GM12878 (cell line): ENCODE data around the gene HAUS6. TPM values are rescaled to one million over a fixed set of nuclear protein-coding genes. Genes with fewer than 3 reads are reported as not detected.
"Not testable (repeated sequence)": the region's sequence is repeated elsewhere in the genome, so short reads cannot be mapped to it uniquely, and the experiment has no call there.

Experiments
- ATAC-seq: fragments of 200-7000 bp; cut with Tn5 transposase; 3 replicates; pipeline ENCODE4 v1.9.1; 2020; ENCODE audit warnings: mild to moderate bottlenecking, moderate library complexity
- BruUV-seq: library from RNA; stranded (reverse); fragments of 400-500 nt; replicated peaks from 2 replicates; lab custom pipeline; 2021; lab: Mats Ljungman, UMichigan
- CTCF ChIA-PET: fragments of 300-600 bp; sonication (Branson Sonifier 250); formaldehyde crosslinking; extraction: SDS; loops from one replicate; lab custom pipeline; 2021; ENCODE audit warnings: inconsistent platforms; lab: Yijun Ruan, JAX
- POLR2A ChIA-PET: fragments of 350-600 bp; formaldehyde crosslinking; extraction: SDS; loops from one replicate; lab custom pipeline; 2021; ENCODE audit warnings: inconsistent platforms; lab: Charles Lee
- RAD21 ChIA-PET: fragments of 300-600 bp; sonication (Branson Sonifier 250); formaldehyde crosslinking; loops from one replicate; lab custom pipeline; 2023; ENCODE audit warnings: antibody characterized with exemption; ENCODE audit not compliant: unreplicated experiment; lab: Charles Lee
- SMC1A ChIA-PET: fragments of 300-600 bp; sonication (Branson Sonifier 250); formaldehyde crosslinking; loops from one replicate; lab custom pipeline; 2023; ENCODE audit not compliant: unreplicated experiment, uncharacterized antibody; lab: Charles Lee
- DNase-seq: peaks from one replicate; pipeline ENCODE4 v3.0.0-alpha.2; 2011; ENCODE audit warnings: low read depth, low spot score
- FAIRE-seq: peaks from 3 replicates; lab custom pipeline; 2011; peaks lifted over from hg19 to GRCh38; lab: Jason Lieb, UNC
- H2AFZ ChIP-seq: 2 replicates; pipeline ENCODE4 v1.6.0; 2011; ENCODE audit warnings: low read depth, low read length, control low read depth; ENCODE audit not compliant: control insufficient read depth
- H3K27ac ChIP-seq: 2 replicates; pipeline ENCODE4 v1.5.1; 2011; ENCODE audit warnings: control low read depth; ENCODE audit not compliant: control insufficient read depth, insufficient read depth
- H3K27me3 ChIP-seq, 2 experiments: replicated peaks in 1 of 2; 2 replicates each; pipeline versions ENCODE4 v1.6.0 to v1.6.1; 2011; ENCODE audit warnings: low read length in 1 of 2; ENCODE audit not compliant: control insufficient read depth in 2 of 2, insufficient read depth in 2 of 2
- H3K36me3 ChIP-seq, 2 experiments: 2 replicates each; pipeline ENCODE4 v1.5.1; 2011; ENCODE audit warnings: low read length in 1 of 2; ENCODE audit not compliant: control insufficient read depth in 2 of 2, insufficient read depth in 2 of 2
- H3K4me1 ChIP-seq: 2 replicates; pipeline ENCODE4 v1.6.1; 2011; ENCODE audit warnings: mild to moderate bottlenecking, low read length, moderate library complexity, mixed read lengths; ENCODE audit not compliant: control insufficient read depth, insufficient read depth
- H3K4me2 ChIP-seq: 2 replicates; pipeline ENCODE4 v1.6.0; 2011; ENCODE audit warnings: control low read depth; ENCODE audit not compliant: control insufficient read depth, insufficient read depth
- H3K4me3 ChIP-seq: fragments of 200-600 bp; sonication (generic); 2 replicates; pipeline ENCODE4 v1.5.1; 2016
- H3K79me2 ChIP-seq: 2 replicates; pipeline ENCODE4 v1.6.0; 2011; ENCODE audit warnings: low read length; ENCODE audit not compliant: control insufficient read depth, insufficient read depth
- H3K9ac ChIP-seq: 2 replicates; pipeline ENCODE4 v1.8.0; 2011; ENCODE audit warnings: low read length, control low read depth, mixed read lengths; ENCODE audit not compliant: control insufficient read depth, insufficient read depth
- H3K9me3 ChIP-seq: replicated peaks from 3 replicates; pipeline ENCODE4 v1.5.1; 2011; ENCODE audit warnings: mild to moderate bottlenecking, low read length; ENCODE audit not compliant: control insufficient read depth, insufficient read depth
- H4K20me1 ChIP-seq: 2 replicates; pipeline ENCODE4 v1.6.0; 2011; ENCODE audit not compliant: control insufficient read depth, insufficient read depth
- BCL11A ChIP-seq: IDR thresholded peaks from 2 replicates; pipeline ENCODE4 v1.6.1; 2011; ENCODE audit warnings: low read depth, low read length
- IKZF2 ChIP-seq, 2 experiments: fragments of 450-650 bp; IDR thresholded peaks; 2 replicates each; pipeline ENCODE4 v1.6.1; 2017; ENCODE audit warnings: mild to moderate bottlenecking in 2 of 2, moderate library complexity in 2 of 2
- MEF2A ChIP-seq: IDR thresholded peaks from 2 replicates; pipeline ENCODE4 v1.6.1; 2011; ENCODE audit warnings: low read depth, mild to moderate bottlenecking, low read length, moderate library complexity; ENCODE audit not compliant: insufficient read depth
- MEF2B ChIP-seq: fragments of 450-650 bp; IDR thresholded peaks from 2 replicates; pipeline ENCODE4 v1.6.1; 2018; ENCODE audit warnings: mild to moderate bottlenecking, moderate library complexity; ENCODE audit not compliant: partially characterized antibody, poor library complexity, severe bottlenecking
- MTA2 ChIP-seq: fragments of 450-650 bp; IDR thresholded peaks from 2 replicates; pipeline ENCODE4 v1.6.1; 2016; ENCODE audit warnings: low read depth, mild to moderate bottlenecking, moderate library complexity
- MXI1 ChIP-seq: fragments of 150-350 bp; IDR thresholded peaks from 2 replicates; pipeline ENCODE4 v1.6.1; 2011; ENCODE audit warnings: low read depth, mild to moderate bottlenecking, inconsistent platforms, low read length, improper control_type of control experiment
- NBN ChIP-seq: fragments of 450-650 bp; IDR thresholded peaks from 2 replicates; pipeline ENCODE4 v1.6.1; 2016
- SPI1 ChIP-seq: IDR thresholded peaks from 2 replicates; pipeline ENCODE4 v1.6.1; 2011; ENCODE audit warnings: low read depth, mild to moderate bottlenecking, low read length, moderate library complexity, borderline replicate concordance; ENCODE audit not compliant: insufficient read depth
- WGBS: methylation state at CpG from one replicate; pipeline ENCODE4 v1.1.6; 2016; ENCODE audit warnings: low lambda C conversion rate; ENCODE audit not compliant: insufficient replicate concordance, insufficient coverage; ENCODE audit errors: missing lambda C conversion rate; 5-methylcytosine and 5-hydroxymethylcytosine counted together
- in situ Hi-C: fragments of 300-500 bp; cut with MboI; formaldehyde crosslinking; loops from 9 replicates; pipeline ENCODE4 v1.14.3; 2018; ENCODE audit warnings: mixed read lengths
- intact Hi-C: fragments of 100-400 bp; cut with micrococcal nuclease; formaldehyde crosslinking; loops from one replicate; pipeline ENCODE4 v1.14.2; 2022; ENCODE audit not compliant: unreplicated experiment
- polyA plus RNA-seq, 11 experiments: library from polyadenylated mRNA; depleted of rRNA in 4 of 11; unstranded in 6 of 11; stranded (reverse) in 5 of 11; fragments of >200 nt; fragmentation: Nextera tagmentation in 4 of 11; fragmentation: Illumina TruSeq in 1 of 11; extraction: Ambion mirVana in 4 of 11; extraction: Trizol in 1 of 11; gene quantifications; 1 replicate in 1 of 11; 2 replicates in 10 of 11; pipeline versions ENCODE4 v1.2.1 to v1.2.3, GENCODE V29; 2011 to 2016; ENCODE audit warnings: inconsistent platforms in 2 of 11, missing spikeins in 2 of 11, low read depth in 1 of 11
- total RNA-seq, 4 experiments: library from RNA; depleted of rRNA in 3 of 4; stranded (reverse); fragments of >200 nt in 3 of 4; fragmentation: Illumina TruSeq in 1 of 4; extraction: Trizol in 1 of 4; gene quantifications; 2 replicates each; pipeline versions ENCODE4 v1.2.1 to v1.2.3, GENCODE V29; 2013 to 2021
- TF ChIP-seq, protein P1 (sequence below): fragments of 450-650 bp; IDR thresholded peaks from 2 replicates; pipeline ENCODE4 v1.6.1; 2016; ENCODE audit warnings: mild to moderate bottlenecking
- TF ChIP-seq, protein P2 (sequence below): IDR thresholded peaks from 2 replicates; pipeline ENCODE4 v1.6.1; 2011; ENCODE audit warnings: low read depth, mild to moderate bottlenecking, low read length, moderate library complexity, borderline replicate concordance; ENCODE audit errors: extremely low read depth
- TF ChIP-seq, protein P3 (sequence below): IDR thresholded peaks from 2 replicates; pipeline ENCODE4 v1.6.1; 2012; ENCODE audit warnings: low read depth, low read length, improper control_type of control experiment

The HAUS6 gene
- total and polyA plus RNA-seq, 10 of the 15 experiments (the other 5 are each of a cell fraction or from before 2014, with no cell fraction given) = 7.1 to 26.8 (median 16.0) TPM

DNA sequence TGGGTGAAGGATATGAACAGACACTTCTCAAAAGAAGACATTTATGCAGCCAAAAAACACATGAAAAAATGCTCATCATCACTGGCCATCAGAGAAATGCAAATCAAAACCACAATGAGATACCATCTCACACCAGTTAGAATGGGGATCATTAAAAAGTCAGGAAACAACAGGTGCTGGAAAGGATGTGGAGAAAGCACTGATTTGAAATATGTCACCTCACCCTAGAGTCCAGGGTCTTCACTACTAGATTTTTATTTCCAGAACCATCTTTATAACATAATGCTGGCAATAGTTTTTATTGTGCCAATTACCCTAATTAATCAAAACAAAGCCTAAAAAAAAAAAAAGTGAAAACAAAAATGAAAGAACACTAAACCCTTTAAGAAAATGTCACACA, 5.3 kb downstream of the HAUS6 start:
- DNase-seq = not testable (repeated sequence)
- CTCF ChIA-PET = interaction anchor here (1.0 to 1.7 kb wide), 8 partner anchors 11 to 361 kb away, joined by 3 to 18 read pairs (median 4); no protein-coding TSS in a partner anchor

DNA sequence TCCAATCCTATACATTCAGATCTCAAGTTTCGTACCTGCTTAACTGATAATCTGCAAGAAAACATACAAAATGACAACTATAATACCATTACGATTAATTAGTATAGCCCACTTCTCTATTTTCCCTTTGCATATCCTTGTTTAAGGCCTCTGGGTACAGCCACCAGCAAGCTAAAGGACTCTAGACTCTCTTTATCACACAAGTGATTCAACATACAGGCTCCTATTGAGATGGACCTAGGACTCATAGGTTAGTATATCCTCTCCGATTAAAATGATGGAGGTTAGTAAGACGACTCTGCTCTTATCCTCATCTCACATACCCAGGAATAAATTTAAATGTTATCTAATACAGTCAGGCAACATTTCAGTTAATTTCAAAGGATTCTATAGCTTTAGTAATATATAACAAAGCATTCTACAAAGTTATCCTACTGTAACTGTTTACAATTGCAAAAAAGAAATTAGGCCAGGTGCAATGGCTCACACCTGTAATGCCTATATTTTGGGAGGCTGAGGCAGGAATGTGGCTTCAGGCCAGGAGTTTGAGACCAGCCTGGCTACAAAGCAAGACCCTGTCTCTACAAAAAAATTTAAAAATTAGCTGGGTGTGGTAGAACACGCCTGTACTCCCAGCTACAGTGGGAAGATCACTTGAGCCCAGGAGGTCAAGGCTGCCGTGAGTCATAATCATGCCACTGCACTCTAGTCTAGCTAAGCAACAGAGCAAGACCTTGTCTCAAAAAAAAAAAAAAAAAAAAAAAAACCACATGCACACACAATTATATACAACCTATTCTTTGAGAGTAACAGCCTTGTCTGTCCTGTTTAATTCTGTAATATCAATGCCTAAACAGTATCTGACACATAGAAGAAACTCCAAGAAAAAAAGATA, 15.4 kb downstream of the HAUS6 start:
- no peaks in the 10 kb centered on the region for H3K79me2 ChIP-seq
- no peak overlapping the region for H3K9ac ChIP-seq
- in situ Hi-C loops (loop anchor here (10.0 kb wide), 1 partner anchor 87 kb away; no protein-coding TSS in a partner anchor), intact Hi-C loops (loop anchor here (5.0 kb wide), 1 partner anchor 370 kb away; no protein-coding TSS in a partner anchor)
- FAIRE-seq = no peak
- ATAC-seq = no peak
- H3K4me3 ChIP-seq = no peak overlapping the region
- DNase-seq = no peak
- no peaks in the 10 kb centered on the region for H4K20me1 ChIP-seq
- no peaks in the 10 kb centered on the region for H3K27me3 ChIP-seq
- H3K9me3 ChIP-seq = no peaks in the 10 kb centered on the region
- POLR2A ChIA-PET = interaction anchor here (0.6 to 1.1 kb wide), 4 partner anchors 9 to 41 kb away, joined by 3 to 10 read pairs (median 6); no protein-coding TSS in a partner anchor
- no peak overlapping the region for H3K4me2 ChIP-seq
- no TSS peak for BruUV-seq
- CTCF ChIA-PET = interaction anchor here (0.6 to 6.6 kb wide), 17 partner anchors 7 to 832 kb away, joined by 3 to 113 read pairs (median 6); partner anchors contain the start of gene RRAGA
- peaks cover 2 to 22% of the 10 kb centered on the region in 2 experiments for H3K36me3 ChIP-seq
- no peak overlapping the region for H2AFZ ChIP-seq
- RAD21 ChIA-PET = interaction anchor here (2.9 to 6.0 kb wide), 2 partner anchors 14 to 85 kb away, joined by 12 to 71 read pairs; no protein-coding TSS in a partner anchor
- no peak overlapping the region for H3K27ac ChIP-seq
- no peaks in the 10 kb centered on the region for H3K4me1 ChIP-seq
- WGBS = 87% methylated on average over 6 of the region's 6 CpGs
- SMC1A ChIA-PET = interaction anchor here (0.7 to 4.3 kb wide), 10 partner anchors 9 to 370 kb away, joined by 3 to 61 read pairs (median 4); partner anchors contain the start of gene RRAGA
- no peak for TF ChIP-seq MEF2B
- no peak for TF ChIP-seq SPI1
- TF ChIP-seq, protein P1, sequence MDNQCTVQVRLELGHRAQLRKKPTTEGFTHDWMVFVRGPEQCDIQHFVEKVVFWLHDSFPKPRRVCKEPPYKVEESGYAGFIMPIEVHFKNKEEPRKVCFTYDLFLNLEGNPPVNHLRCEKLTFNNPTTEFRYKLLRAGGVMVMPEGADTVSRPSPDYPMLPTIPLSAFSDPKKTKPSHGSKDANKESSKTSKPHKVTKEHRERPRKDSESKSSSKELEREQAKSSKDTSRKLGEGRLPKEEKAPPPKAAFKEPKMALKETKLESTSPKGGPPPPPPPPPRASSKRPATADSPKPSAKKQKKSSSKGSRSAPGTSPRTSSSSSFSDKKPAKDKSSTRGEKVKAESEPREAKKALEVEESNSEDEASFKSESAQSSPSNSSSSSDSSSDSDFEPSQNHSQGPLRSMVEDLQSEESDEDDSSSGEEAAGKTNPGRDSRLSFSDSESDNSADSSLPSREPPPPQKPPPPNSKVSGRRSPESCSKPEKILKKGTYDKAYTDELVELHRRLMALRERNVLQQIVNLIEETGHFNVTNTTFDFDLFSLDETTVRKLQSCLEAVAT = no peak
- TF ChIP-seq MXI1 = no peak
- no peak for TF ChIP-seq BCL11A
- no peak for TF ChIP-seq IKZF2 (IDR thresholded peaks at IDR 0.05)
- TF ChIP-seq, protein P2, sequence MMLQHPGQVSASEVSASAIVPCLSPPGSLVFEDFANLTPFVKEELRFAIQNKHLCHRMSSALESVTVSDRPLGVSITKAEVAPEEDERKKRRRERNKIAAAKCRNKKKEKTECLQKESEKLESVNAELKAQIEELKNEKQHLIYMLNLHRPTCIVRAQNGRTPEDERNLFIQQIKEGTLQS = no peak
- TF ChIP-seq, protein P3, sequence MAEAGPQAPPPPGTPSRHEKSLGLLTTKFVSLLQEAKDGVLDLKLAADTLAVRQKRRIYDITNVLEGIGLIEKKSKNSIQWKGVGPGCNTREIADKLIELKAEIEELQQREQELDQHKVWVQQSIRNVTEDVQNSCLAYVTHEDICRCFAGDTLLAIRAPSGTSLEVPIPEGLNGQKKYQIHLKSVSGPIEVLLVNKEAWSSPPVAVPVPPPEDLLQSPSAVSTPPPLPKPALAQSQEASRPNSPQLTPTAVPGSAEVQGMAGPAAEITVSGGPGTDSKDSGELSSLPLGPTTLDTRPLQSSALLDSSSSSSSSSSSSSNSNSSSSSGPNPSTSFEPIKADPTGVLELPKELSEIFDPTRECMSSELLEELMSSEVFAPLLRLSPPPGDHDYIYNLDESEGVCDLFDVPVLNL = no peak
- no peak for TF ChIP-seq MEF2A

More for the DNA sequence above, 5.3 kb downstream of the HAUS6 start:
- SMC1A ChIA-PET = interaction anchor here (0.9 to 1.6 kb wide), 10 partner anchors 11 to 77 kb away, joined by 3 to 14 read pairs (median 6); no protein-coding TSS in a partner anchor
- H3K4me1 ChIP-seq, H3K9me3 ChIP-seq, H2AFZ ChIP-seq, H4K20me1 ChIP-seq, H3K9ac ChIP-seq, H3K27ac ChIP-seq, in situ Hi-C loops, H3K27me3 ChIP-seq, FAIRE-seq, BruUV-seq: not testable (repeated sequence)
- Histone ChIP-seq H3K4me3 (peak overlapping the region; percentile 31), H3K4me2 (peak overlapping the region; percentile 12; the same call in 1 of the 2 replicates), H3K36me3 (peaks cover 4 to 16% of the 10 kb centered on the region in 2 experiments; a peak in 3 of 4 replicates), H3K79me2 (peaks cover 48% of the 10 kb centered on the region)
- intact Hi-C loops = loop anchor here (2.0 kb wide), 1 partner anchor 355 kb away; no protein-coding TSS in a partner anchor
- ATAC-seq = peak; percentile 39
- TF ChIP-seq NBN (0 out of 2 replicates have a peak, but pooled peaks have one; percentile 17), MTA2 (peak; percentile 62; the same call in 1 of the 2 replicates)
- RAD21 ChIA-PET = interaction anchor here (1.0 to 1.7 kb wide), 7 partner anchors 12 to 359 kb away, joined by 3 to 13 read pairs (median 5); partner anchors contain the start of gene RRAGA
- POLR2A ChIA-PET = interaction anchor here (0.9 to 1.0 kb wide), 2 partner anchors 29 to 54 kb away, joined by 3 to 4 read pairs; no protein-coding TSS in a partner anchor
